GM21360 (cell line): ENCODE measurements around the gene NCOA4.
"Not testable (repeated sequence)": the region's sequence is repeated elsewhere in the genome, so short reads cannot be mapped to it uniquely, and the experiment has no call there.

Experiments used
- ATAC-seq: cut with Tn5 transposase; IDR thresholded peaks from one replicate; pipeline ENCODE4 v1.9.1; 2021; ENCODE audit warnings: mild to moderate bottlenecking, moderate library complexity; ENCODE audit not compliant: unreplicated experiment

NCOA4 gene

GRCh38 chr10:46030091-46030937, at the start of gene NCOA4:
Gene NCOA4, minus strand, starts transcription at chr10:46030623. Its CDS starts 13,943 bp downstream, at chr10:46016680.
- ATAC-seq, result peak; percentile 92

- ATAC-seq, result no peak
Measured at GRCh38 chr10:46079831-46080585, 49.6 kb upstream of the NCOA4 start.

- no peak for ATAC-seq
Measured at GRCh38 chr10:46077731-46078413, 47.4 kb upstream of the NCOA4 start.

- ATAC-seq, result no peak
Measured at GRCh38 chr10:46077141-46077554, 46.7 kb upstream of the NCOA4 start.

GRCh38 chr10:46075869-46076268, 45.4 kb upstream of the NCOA4 start:
- no peak for ATAC-seq

GRCh38 chr10:46074196-46074946, 43.9 kb upstream of the NCOA4 start:
- ATAC-seq, result no peak

GRCh38 chr10:46073564-46073963, 43.1 kb upstream of the NCOA4 start:
- no peak for ATAC-seq

GRCh38 chr10:46070749-46071148, 40.3 kb upstream of the NCOA4 start:
- ATAC-seq, result no peak

GRCh38 chr10:46069771-46070463, 39.5 kb upstream of the NCOA4 start:
- ATAC-seq, result no peak

GRCh38 chr10:46068905-46069304, 38.5 kb upstream of the NCOA4 start:
- no peak for ATAC-seq

GRCh38 chr10:46068117-46068516, 37.7 kb upstream of the NCOA4 start:
- ATAC-seq, result no peak

- no peak for ATAC-seq
Measured at GRCh38 chr10:46064269-46064817, 33.9 kb upstream of the NCOA4 start.

- ATAC-seq, result no peak
Measured at GRCh38 chr10:46062723-46063428, 32.5 kb upstream of the NCOA4 start.

- no peak for ATAC-seq
Measured at GRCh38 chr10:46060706-46061105, 30.3 kb upstream of the NCOA4 start.

- not testable (repeated sequence) for ATAC-seq
Measured at GRCh38 chr10:46057927-46058326, 27.5 kb upstream of the NCOA4 start.

GRCh38 chr10:46057038-46057437, 26.6 kb upstream of the NCOA4 start:
- no peak for ATAC-seq

- ATAC-seq, result no peak
Measured at GRCh38 chr10:46055771-46056170, 25.3 kb upstream of the NCOA4 start.

- ATAC-seq, result no peak
Measured at GRCh38 chr10:46053534-46054434, 23.4 kb upstream of the NCOA4 start.
